A673 (cell line): ENCODE measurements around the gene PSMB3. TPM values are rescaled to one million over a fixed set of nuclear protein-coding genes. Genes with fewer than 3 reads are reported as not detected.

Source experiments
- BruUV-seq: library from RNA; stranded (reverse); fragments of 400-500 nt; replicated peaks from 2 replicates; lab custom pipeline; 2021; lab: Mats Ljungman, UMichigan
- CTCF ChIA-PET: fragments of 300-600 bp; sonication (Branson Sonifier 250); formaldehyde crosslinking; loops from one replicate; lab custom pipeline; 2022; ENCODE audit warnings: antibody characterized with exemption; lab: Charles Lee
- POLR2A ChIA-PET: fragments of 300-600 bp; sonication (Branson Sonifier 250); formaldehyde crosslinking; loops from one replicate; lab custom pipeline; 2022; ENCODE audit warnings: antibody characterized with exemption; ENCODE audit not compliant: low non-redundant PET; lab: Charles Lee
- DNase-seq: peaks from one replicate; pipeline ENCODE4 v3.0.0-alpha.2; 2015; ENCODE audit warnings: low spot score
- H3K27ac ChIP-seq: fragments of 200-600 bp; sonication (generic); 2 replicates; pipeline ENCODE4 v1.5.1; 2016; ENCODE audit warnings: mixed run types, low read depth, mild to moderate bottlenecking, mixed read lengths, antibody characterized with exemption, low read length; ENCODE audit not compliant: poor library complexity, severe bottlenecking
- H3K27me3 ChIP-seq: fragments of 200-600 bp; sonication (generic); replicated peaks from 2 replicates; pipeline ENCODE4 v1.6.1; 2017; ENCODE audit warnings: mixed run types, low read depth, mild to moderate bottlenecking, mixed read lengths, antibody characterized with exemption, low read length; ENCODE audit not compliant: insufficient read depth, poor library complexity
- H3K36me3 ChIP-seq: fragments of 200-600 bp; sonication (generic); 2 replicates; pipeline ENCODE4 v1.6.1; 2016; ENCODE audit warnings: mixed run types, mild to moderate bottlenecking, mixed read lengths, antibody characterized with exemption, low read length; ENCODE audit not compliant: insufficient read depth, poor library complexity, severe bottlenecking
- H3K4me1 ChIP-seq: fragments of 200-600 bp; sonication (generic); 2 replicates; pipeline ENCODE4 v1.6.1; 2017; ENCODE audit warnings: mixed run types, mild to moderate bottlenecking, mixed read lengths, antibody characterized with exemption, low read length; ENCODE audit not compliant: insufficient read depth, poor library complexity, severe bottlenecking
- H3K4me3 ChIP-seq: fragments of 200-600 bp; sonication (generic); 2 replicates; pipeline ENCODE4 v1.5.1; 2016; ENCODE audit warnings: low read depth, mixed run types, mild to moderate bottlenecking, mixed read lengths, low read length; ENCODE audit not compliant: poor library complexity, severe bottlenecking
- H3K9me3 ChIP-seq: fragments of 200-600 bp; sonication (generic); 2 replicates; pipeline ENCODE4 v1.6.1; 2016; ENCODE audit warnings: mixed run types, low read depth, mild to moderate bottlenecking, mixed read lengths, antibody characterized with exemption, low read length; ENCODE audit not compliant: poor library complexity, severe bottlenecking
- EZH2 ChIP-seq: fragments of 200-600 bp; sonication (generic); IDR thresholded peaks from 2 replicates; pipeline ENCODE4 v1.6.1; 2017; ENCODE audit warnings: borderline replicate concordance, low read depth, mild to moderate bottlenecking, mixed read lengths, antibody characterized with exemption, low read length; ENCODE audit not compliant: poor library complexity, severe bottlenecking
- intact Hi-C: fragments of 100-400 bp; cut with micrococcal nuclease; formaldehyde crosslinking; loops from one replicate; pipeline ENCODE4 v1.10.0; 2022; ENCODE audit not compliant: unreplicated experiment
- total RNA-seq: library from RNA; stranded (reverse); gene quantifications from 2 replicates; pipeline ENCODE4 v1.2.3, GENCODE V29; 2021
- TF ChIP-seq, protein P1 (sequence below): fragments of 300-800, 200-600 bp; sonication (generic); conservative IDR thresholded peaks from 2 replicates; pipeline ENCODE4 v1.5.1; 2017; ENCODE audit warnings: low read depth, mild to moderate bottlenecking, antibody characterized with exemption, low read length, moderate library complexity, mixed read lengths

The PSMB3 gene
- total RNA-seq, 1 experiment from 2014 or later = 217 TPM

DNA sequence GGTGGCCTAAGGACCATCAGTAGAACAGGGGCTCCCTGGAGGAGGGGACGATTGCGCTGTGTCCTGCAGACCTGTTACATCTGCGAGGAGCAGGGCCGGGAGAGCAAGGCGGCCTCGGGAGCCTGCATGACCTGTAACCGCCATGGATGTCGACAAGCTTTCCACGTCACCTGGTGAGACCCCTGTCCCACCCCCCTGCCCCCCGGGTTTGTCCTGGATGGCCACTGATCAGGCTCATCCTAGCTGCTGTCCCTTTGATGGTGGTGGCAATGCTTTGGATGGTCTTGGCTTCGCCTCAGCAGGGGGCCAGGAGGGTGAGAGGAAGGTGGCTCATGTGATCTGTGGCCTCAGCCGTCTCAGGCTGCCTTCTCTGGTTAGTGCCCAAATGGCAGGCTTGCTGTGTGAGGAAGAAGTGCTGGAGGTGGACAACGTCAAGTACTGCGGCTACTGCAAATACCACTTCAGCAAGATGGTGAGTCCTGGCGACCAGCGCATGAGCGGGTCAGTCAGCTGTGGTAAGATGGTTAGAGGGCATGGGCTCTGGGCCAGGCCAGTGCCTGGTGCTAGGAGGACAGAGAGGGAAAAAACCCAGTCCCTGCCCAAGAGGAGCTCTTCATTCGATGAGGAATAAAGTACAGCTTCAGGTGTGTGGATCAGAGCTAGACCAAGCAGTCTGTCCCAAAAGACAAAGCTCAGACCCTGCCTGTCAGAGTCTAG lies 43.3 kb upstream of the PSMB3 start:
- no peak for DNase-seq
- Histone ChIP-seq H3K4me1 (no peaks in the 10 kb centered on the region), H3K9me3 (no peaks in the 10 kb centered on the region), H3K27me3 (no peaks in the 10 kb centered on the region), H3K36me3 (peaks cover 8% of the 10 kb centered on the region), H3K4me3 (no peak overlapping the region), H3K27ac (no peak overlapping the region)
- BruUV-seq = no TSS peak
- CTCF ChIA-PET = no interaction called here
- intact Hi-C loops = no loop called here
- TF ChIP-seq, protein P1, sequence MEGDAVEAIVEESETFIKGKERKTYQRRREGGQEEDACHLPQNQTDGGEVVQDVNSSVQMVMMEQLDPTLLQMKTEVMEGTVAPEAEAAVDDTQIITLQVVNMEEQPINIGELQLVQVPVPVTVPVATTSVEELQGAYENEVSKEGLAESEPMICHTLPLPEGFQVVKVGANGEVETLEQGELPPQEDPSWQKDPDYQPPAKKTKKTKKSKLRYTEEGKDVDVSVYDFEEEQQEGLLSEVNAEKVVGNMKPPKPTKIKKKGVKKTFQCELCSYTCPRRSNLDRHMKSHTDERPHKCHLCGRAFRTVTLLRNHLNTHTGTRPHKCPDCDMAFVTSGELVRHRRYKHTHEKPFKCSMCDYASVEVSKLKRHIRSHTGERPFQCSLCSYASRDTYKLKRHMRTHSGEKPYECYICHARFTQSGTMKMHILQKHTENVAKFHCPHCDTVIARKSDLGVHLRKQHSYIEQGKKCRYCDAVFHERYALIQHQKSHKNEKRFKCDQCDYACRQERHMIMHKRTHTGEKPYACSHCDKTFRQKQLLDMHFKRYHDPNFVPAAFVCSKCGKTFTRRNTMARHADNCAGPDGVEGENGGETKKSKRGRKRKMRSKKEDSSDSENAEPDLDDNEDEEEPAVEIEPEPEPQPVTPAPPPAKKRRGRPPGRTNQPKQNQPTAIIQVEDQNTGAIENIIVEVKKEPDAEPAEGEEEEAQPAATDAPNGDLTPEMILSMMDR = no peak
- no peak for TF ChIP-seq EZH2
- POLR2A ChIA-PET = no interaction called here

DNA sequence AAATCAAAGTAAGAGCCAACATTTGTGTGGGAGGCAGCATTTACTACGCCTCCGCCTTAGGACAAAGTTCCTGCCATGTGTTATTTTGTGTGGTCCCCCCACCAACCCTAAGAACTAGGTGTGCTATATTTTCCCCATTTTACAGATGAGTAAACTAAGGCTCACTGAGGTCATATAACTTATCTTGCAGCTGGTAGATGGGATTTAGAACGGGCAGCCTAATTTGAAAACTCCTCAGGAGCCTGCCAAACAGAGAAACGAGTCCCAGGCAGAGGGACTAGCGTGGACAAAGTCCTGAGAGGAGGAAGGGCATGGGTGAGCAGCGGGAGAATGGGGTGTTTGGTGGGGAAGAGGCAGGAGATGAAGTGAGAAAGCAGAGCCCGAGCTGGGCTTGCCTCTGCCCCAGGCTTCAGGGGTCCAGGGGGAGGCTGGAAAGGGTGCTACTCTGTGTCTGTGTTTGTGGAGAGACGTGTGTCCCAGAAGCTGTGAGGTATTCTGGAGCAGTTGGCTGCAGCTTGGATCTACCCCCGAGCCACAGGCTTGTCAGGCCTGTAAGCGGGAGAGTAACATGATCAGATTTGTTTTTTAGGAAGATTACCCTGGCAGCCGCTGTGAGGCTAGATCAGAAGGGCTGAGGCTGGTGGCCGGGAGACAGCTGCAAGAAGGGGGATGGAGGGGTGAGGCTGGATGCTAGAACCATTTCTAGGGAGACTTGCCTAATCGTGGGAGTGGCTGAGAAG lies 42.5 kb upstream of the PSMB3 start:
- no TSS peak for BruUV-seq
- TF ChIP-seq EZH2 = no peak
- Histone ChIP-seq H3K9me3 (no peaks in the 10 kb centered on the region), H3K27me3 (no peaks in the 10 kb centered on the region), H3K27ac (no peak overlapping the region), H3K36me3 (peaks cover 11% of the 10 kb centered on the region), H3K4me1 (no peaks in the 10 kb centered on the region), H3K4me3 (no peak overlapping the region)
- no peak for DNase-seq
- intact Hi-C loops = no loop called here
- CTCF ChIA-PET = no interaction called here
- POLR2A ChIA-PET = no interaction called here

DNA sequence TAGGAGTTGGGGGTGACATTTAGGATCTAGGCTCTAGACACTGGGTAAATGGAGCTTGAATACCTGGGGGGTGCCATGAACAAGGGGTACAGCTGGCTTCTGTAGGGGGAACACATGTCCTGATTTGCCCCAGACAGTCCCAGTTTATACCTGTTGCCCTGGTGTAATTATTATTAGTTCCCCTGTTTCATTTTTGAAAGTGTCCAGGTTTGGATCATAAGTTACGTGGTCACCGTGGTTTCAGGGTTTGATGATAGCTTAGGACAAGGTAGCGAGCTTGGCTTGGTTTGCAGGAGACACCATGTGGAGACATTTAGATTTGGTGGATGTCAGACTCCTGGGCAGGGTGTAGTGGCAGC lies 42.0 kb upstream of the PSMB3 start:
- Histone ChIP-seq H3K4me3 (no peak overlapping the region), H3K4me1 (no peaks in the 10 kb centered on the region), H3K36me3 (peaks cover 11% of the 10 kb centered on the region), H3K27ac (no peak overlapping the region), H3K27me3 (no peaks in the 10 kb centered on the region), H3K9me3 (no peaks in the 10 kb centered on the region)
- POLR2A ChIA-PET = no interaction called here
- no peak for DNase-seq
- no TSS peak for BruUV-seq
- TF ChIP-seq EZH2 = no peak
- TF ChIP-seq, protein P1 = no peak
- intact Hi-C loops = no loop called here
- CTCF ChIA-PET = no interaction called here
